GM12864 (cell line): ENCODE data around the gene NOS3.

Experiments
- DNase-seq: peaks from one replicate; pipeline ENCODE4 v3.0.0-alpha.2; 2011; ENCODE audit warnings: low read depth
- H3K4me3 ChIP-seq: 2 replicates; pipeline ENCODE4 v1.5.1; 2011; ENCODE audit warnings: mild to moderate bottlenecking, low read depth, low read length, control low read depth
- CTCF ChIP-seq: IDR thresholded peaks from 2 replicates; pipeline ENCODE4 v1.5.1; 2011; ENCODE audit warnings: low read depth, mild to moderate bottlenecking, moderate library complexity, low read length, control low read depth, inconsistent platforms; ENCODE audit errors: missing control alignments

NOS3 gene

GRCh38 chr7:150945171-150945852 lies 45.5 kb upstream of the NOS3 start:
- no peak overlapping the region for H3K4me3 ChIP-seq
- no peak for TF ChIP-seq CTCF
- DNase-seq, result no peak

GRCh38 chr7:150945853-150946420 lies 44.9 kb upstream of the NOS3 start:
- no peak for TF ChIP-seq CTCF
- no peak overlapping the region for H3K4me3 ChIP-seq
- no peak for DNase-seq

GRCh38 chr7:150946421-150947240 lies 44.2 kb upstream of the NOS3 start:
- H3K4me3 ChIP-seq, result no peak overlapping the region
- TF ChIP-seq CTCF, result no peak
- no peak for DNase-seq

GRCh38 chr7:150947241-150947745 lies 43.5 kb upstream of the NOS3 start:
- TF ChIP-seq CTCF, result no peak
- H3K4me3 ChIP-seq, result no peak overlapping the region
- no peak for DNase-seq

- no peak for DNase-seq
Observed at GRCh38 chr7:150947761-150948651, 42.8 kb upstream of the NOS3 start.

More at GRCh38 chr7:150947761-150948651, 42.8 kb upstream of the NOS3 start:
- no peak for TF ChIP-seq CTCF
- no peak overlapping the region for H3K4me3 ChIP-seq
